ENCODE results near the gene MYL2. TPM values are rescaled to one million over a fixed set of nuclear protein-coding genes. Genes with fewer than 3 reads are reported as not detected.

MYL2 gene
- total RNA-seq, result not detected

- Histone ChIP-seq H3K36me3 (peaks cover 0 to 8% (median 0%) of the 10 kb centered on the region in 4 donors), H3K9me3 (peaks cover 0 to 3% (median 0%) of the 10 kb centered on the region in 4 donors), H3K27ac (replicated peaks in 1 of 4) (no peak within 1 kb of the TSS), H3K4me3 (no peak within 1 kb of the TSS), H3K4me1 (no peaks in the 10 kb centered on the region), H3K27me3 (peaks cover 0 to 38% (median 0%) of the 10 kb centered on the region in 4 donors)
- intact Hi-C loops (cut with DNase I), result no loop called here
- TF ChIP-seq EP300 (IDR thresholded peaks at IDR 0.05) (no peak), POLR2A (IDR thresholded peaks at IDR 0.05; ENCODE audit: low read depth) (no peak), POLR2AphosphoS5 (IDR thresholded peaks at IDR 0.05) (no peak), CTCF (IDR thresholded peaks at IDR 0.05) (no peak)
- DNase-seq (ENCODE audit: extremely low spot score), result no peak
- WGBS, result 73% methylated on average over 22 of the region's 22 CpGs
Observed at GRCh38 chr12:110920324-110920910, at the start of gene MYL2. TSS of gene MYL2 (minus strand) at chr12:110920579. CDS start at chr12:110920529, 50 bp downstream.

GRCh38 chr12:110966081-110966760 is 45.8 kb upstream of the MYL2 start:
- intact Hi-C loops (cut with DNase I), result no loop called here
- TF ChIP-seq POLR2AphosphoS5 (IDR thresholded peaks at IDR 0.05), result no peak
- no peak for TF ChIP-seq POLR2A (IDR thresholded peaks at IDR 0.05; ENCODE audit: low read depth)
- TF ChIP-seq EP300 (IDR thresholded peaks at IDR 0.05), result no peak
- TF ChIP-seq CTCF (IDR thresholded peaks at IDR 0.05), result no peak
- DNase-seq (ENCODE audit: extremely low spot score), result no peak
- Histone ChIP-seq H3K27me3 (peaks cover 0 to 63% (median 1%) of the 10 kb centered on the region in 4 donors), H3K4me1 (no peaks in the 10 kb centered on the region), H3K27ac (replicated peaks in 1 of 4) (no peak overlapping the region), H3K9me3 (peaks cover 0 to 6% (median 2%) of the 10 kb centered on the region in 4 donors), H3K36me3 (no peaks in the 10 kb centered on the region), H3K4me3 (no peak overlapping the region)
- 30% methylated on average over 23 of the region's 23 CpGs for WGBS

- H3K36me3 ChIP-seq, result no peaks in the 10 kb centered on the region
- H3K4me1 ChIP-seq, result no peaks in the 10 kb centered on the region
- no peak for TF ChIP-seq POLR2A (IDR thresholded peaks at IDR 0.05; ENCODE audit: low read depth)
- no peak for DNase-seq (ENCODE audit: extremely low spot score)
- H3K27me3 ChIP-seq, result peaks cover 0 to 65% (median 1%) of the 10 kb centered on the region in 4 donors
- H3K9me3 ChIP-seq, result peaks cover 0 to 6% (median 0%) of the 10 kb centered on the region in 4 donors
- 69% methylated on average over 12 of the region's 12 CpGs for WGBS
- H3K27ac ChIP-seq (replicated peaks in 1 of 4), result no peak overlapping the region
- H3K4me3 ChIP-seq, result no peak overlapping the region
- intact Hi-C loops (cut with DNase I), result no loop called here
Observed at GRCh38 chr12:110965574-110965973, 45.2 kb upstream of the MYL2 start.

GRCh38 chr12:110960795-110961194 is 40.4 kb upstream of the MYL2 start:
- no peak for DNase-seq (ENCODE audit: extremely low spot score)
- intact Hi-C loops (cut with DNase I), result no loop called here
- Histone ChIP-seq H3K4me3 (no peak overlapping the region), H3K9me3 (peaks cover 0 to 10% (median 0%) of the 10 kb centered on the region in 4 donors), H3K4me1 (no peaks in the 10 kb centered on the region), H3K36me3 (no peaks in the 10 kb centered on the region), H3K27ac (replicated peaks in 1 of 4) (no peak overlapping the region), H3K27me3 (peaks cover 0 to 66% (median 1%) of the 10 kb centered on the region in 4 donors)
- TF ChIP-seq POLR2AphosphoS5 (IDR thresholded peaks at IDR 0.05), result no peak
- TF ChIP-seq EP300 (IDR thresholded peaks at IDR 0.05), result no peak
- TF ChIP-seq POLR2A (IDR thresholded peaks at IDR 0.05; ENCODE audit: low read depth), result no peak
- TF ChIP-seq CTCF (IDR thresholded peaks at IDR 0.05), result no peak
- WGBS, result 84% methylated on average over 2 of the region's 2 CpGs

- peaks cover 0 to 41% (median 1%) of the 10 kb centered on the region in 4 donors for H3K27me3 ChIP-seq
- no peak overlapping the region for H3K4me3 ChIP-seq
- H3K4me1 ChIP-seq, result no peaks in the 10 kb centered on the region
- DNase-seq (ENCODE audit: extremely low spot score), result no peak
- H3K36me3 ChIP-seq, result no peaks in the 10 kb centered on the region
- TF ChIP-seq POLR2A (IDR thresholded peaks at IDR 0.05; ENCODE audit: low read depth), result no peak
- TF ChIP-seq EP300 (IDR thresholded peaks at IDR 0.05), result no peak
- TF ChIP-seq POLR2AphosphoS5 (IDR thresholded peaks at IDR 0.05), result no peak
- no peak for TF ChIP-seq CTCF (IDR thresholded peaks at IDR 0.05)
- WGBS, result 90% methylated on average over 9 of the region's 9 CpGs
- peaks cover 0 to 10% (median 0%) of the 10 kb centered on the region in 4 donors for H3K9me3 ChIP-seq
- intact Hi-C loops (cut with DNase I), result no loop called here
- no peak overlapping the region for H3K27ac ChIP-seq (replicated peaks in 1 of 4)
Observed at GRCh38 chr12:110957652-110958051, 37.3 kb upstream of the MYL2 start.
